MCF 10A (cell line): ENCODE results near the gene GRIK1. TPM values are rescaled to one million over a fixed set of nuclear protein-coding genes. Genes with fewer than 3 reads are reported as not detected.

Experiments
- BruUV-seq: library from RNA; stranded (reverse); fragments of 400-500 nt; replicated peaks from 2 replicates; lab custom pipeline; 2021; lab: Mats Ljungman, UMichigan
- CTCF ChIA-PET: fragments of 300-600 bp; sonication (Branson Sonifier 250); formaldehyde crosslinking; extraction: SDS; loops from one replicate; lab custom pipeline; 2021; ENCODE audit warnings: antibody characterized with exemption, inconsistent platforms; lab: Yijun Ruan, JAX
- POLR2A ChIA-PET: fragments of 300-600, 350-650 bp; sonication (Branson Sonifier 250); formaldehyde crosslinking; extraction: SDS; loops from one replicate; lab custom pipeline; 2020; ENCODE audit warnings: antibody characterized with exemption, inconsistent platforms; lab: Yijun Ruan, JAX
- DNase-seq: peaks from one replicate; pipeline ENCODE4 v3.0.0-alpha.2; 2018; ENCODE audit not compliant: unreplicated experiment
- H3K27ac Mint-ChIP-seq: one replicate; pipeline ENCODE4 v1.8.0; 2022; ENCODE audit warnings: mild to moderate bottlenecking, low read depth, mixed read lengths; ENCODE audit not compliant: unreplicated experiment
- H3K27me3 Mint-ChIP-seq: one replicate; pipeline ENCODE4 v1.8.0; 2022; ENCODE audit warnings: mixed read lengths; ENCODE audit not compliant: insufficient read depth, unreplicated experiment
- H3K36me3 Mint-ChIP-seq: one replicate; pipeline ENCODE4 v1.8.0; 2022; ENCODE audit warnings: mild to moderate bottlenecking, moderate library complexity, mixed read lengths; ENCODE audit not compliant: insufficient read depth, unreplicated experiment
- H3K4me1 Mint-ChIP-seq: one replicate; pipeline ENCODE4 v1.8.0; 2022; ENCODE audit warnings: mixed read lengths; ENCODE audit not compliant: insufficient read depth, unreplicated experiment
- H3K4me3 Mint-ChIP-seq: one replicate; pipeline ENCODE4 v1.8.0; 2022; ENCODE audit warnings: mild to moderate bottlenecking, moderate library complexity, mixed read lengths; ENCODE audit not compliant: unreplicated experiment
- H3K9me3 Mint-ChIP-seq: one replicate; pipeline ENCODE4 v1.8.0; 2022; ENCODE audit warnings: mixed read lengths; ENCODE audit not compliant: unreplicated experiment
- CTCF ChIP-seq: fragments of 200-600 bp; IDR thresholded peaks from one replicate; pipeline ENCODE4 v1.8.0; 2022; ENCODE audit warnings: antibody characterized with exemption, mild to moderate bottlenecking; ENCODE audit not compliant: unreplicated experiment
- intact Hi-C: fragments of 100-400 bp; cut with micrococcal nuclease; formaldehyde crosslinking; loops from 2 replicates; pipeline ENCODE4 v1.14.1; 2022
- total RNA-seq: library from RNA; stranded (reverse); gene quantifications from 2 replicates; pipeline ENCODE4 v1.2.3, GENCODE V29; 2022

GRIK1 gene
- total RNA-seq, 1 experiment from 2014 or later: not detected

- BruUV-seq: no TSS peak
- no peaks in the 10 kb centered on the region for H3K36me3 Mint-ChIP-seq
These were observed 263.4 kb downstream of the GRIK1 start for GRCh38 chr21:29676395-29676794.

GRCh38 chr21:29675451-29675850 lies 264.3 kb downstream of the GRIK1 start:
- Mint-ChIP-seq H3K4me1 (no peaks in the 10 kb centered on the region), H3K4me3 (no peak overlapping the region), H3K27me3 (no peaks in the 10 kb centered on the region), H3K9me3 (no peaks in the 10 kb centered on the region), H3K27ac (no peak overlapping the region), H3K36me3 (no peaks in the 10 kb centered on the region)
- intact Hi-C loops: no loop called here
- POLR2A ChIA-PET: interaction anchor here (0.6 kb wide), 1 partner anchor 418 kb away, joined by 3 read pairs; no protein-coding TSS in a partner anchor
- no peak for TF ChIP-seq CTCF
- CTCF ChIA-PET: no interaction called here
- DNase-seq: no peak
- no TSS peak for BruUV-seq

More at GRCh38 chr21:29676395-29676794, 263.4 kb downstream of the GRIK1 start:
- Mint-ChIP-seq H3K27me3 (no peaks in the 10 kb centered on the region), H3K4me1 (no peaks in the 10 kb centered on the region), H3K9me3 (no peaks in the 10 kb centered on the region), H3K4me3 (no peak overlapping the region), H3K27ac (no peak overlapping the region)
- DNase-seq: no peak
- ChIA-PET POLR2A (interaction anchor here (0.6 kb wide), 2 partner anchors 216 to 417 kb away, joined by 3 read pairs; no protein-coding TSS in a partner anchor), CTCF (no interaction called here)
- intact Hi-C loops: no loop called here
- TF ChIP-seq CTCF: no peak

GRCh38 chr21:29674343-29674742 lies 265.5 kb downstream of the GRIK1 start:
- intact Hi-C loops: no loop called here
- Mint-ChIP-seq H3K36me3 (no peaks in the 10 kb centered on the region), H3K9me3 (no peaks in the 10 kb centered on the region), H3K4me1 (no peaks in the 10 kb centered on the region), H3K27me3 (no peaks in the 10 kb centered on the region), H3K27ac (no peak overlapping the region), H3K4me3 (no peak overlapping the region)
- ChIA-PET CTCF (interaction anchor here (0.7 kb wide), 1 partner anchor 739 kb away, joined by 5 read pairs; no protein-coding TSS in a partner anchor), POLR2A (no interaction called here)
- no TSS peak for BruUV-seq
- no peak for DNase-seq
- TF ChIP-seq CTCF: no peak

- Mint-ChIP-seq H3K4me3 (no peak overlapping the region), H3K27me3 (no peaks in the 10 kb centered on the region), H3K9me3 (no peaks in the 10 kb centered on the region), H3K4me1 (no peaks in the 10 kb centered on the region), H3K27ac (no peak overlapping the region), H3K36me3 (no peaks in the 10 kb centered on the region)
- intact Hi-C loops: no loop called here
- no TSS peak for BruUV-seq
- CTCF ChIA-PET: interaction anchor here (0.6 to 0.7 kb wide), 2 partner anchors 177 to 1484 kb away, joined by 3 read pairs; no protein-coding TSS in a partner anchor
- POLR2A ChIA-PET: interaction anchor here (1.6 kb wide), 1 partner anchor 17 kb away, joined by 3 read pairs; no protein-coding TSS in a partner anchor
- no peak for TF ChIP-seq CTCF
- DNase-seq: no peak
These were observed 266.6 kb downstream of the GRIK1 start for GRCh38 chr21:29673096-29673610.
